Body of pancreas (tissue), 4 donors: Measurements from ENCODE around the gene PUM2.

Experiments used
- CTCF ChIP-seq, 7 experiments: fragments of 450-650 bp in 4 of 7; fragments of 200-600 bp in 3 of 7; sonication (generic) in 3 of 7; IDR thresholded peaks; one replicate each; pipeline ENCODE4 v1.5.1; 2016 to 2019; ENCODE audit warnings: antibody characterized with exemption in 7 of 7
- POLR2A ChIP-seq, 3 donors: fragments of 450-650 bp; IDR thresholded peaks; one replicate each; pipeline ENCODE4 v1.6.1; 2016; ENCODE audit warnings: antibody characterized with exemption in 3 of 3, mild to moderate bottlenecking in 2 of 3

DNA sequence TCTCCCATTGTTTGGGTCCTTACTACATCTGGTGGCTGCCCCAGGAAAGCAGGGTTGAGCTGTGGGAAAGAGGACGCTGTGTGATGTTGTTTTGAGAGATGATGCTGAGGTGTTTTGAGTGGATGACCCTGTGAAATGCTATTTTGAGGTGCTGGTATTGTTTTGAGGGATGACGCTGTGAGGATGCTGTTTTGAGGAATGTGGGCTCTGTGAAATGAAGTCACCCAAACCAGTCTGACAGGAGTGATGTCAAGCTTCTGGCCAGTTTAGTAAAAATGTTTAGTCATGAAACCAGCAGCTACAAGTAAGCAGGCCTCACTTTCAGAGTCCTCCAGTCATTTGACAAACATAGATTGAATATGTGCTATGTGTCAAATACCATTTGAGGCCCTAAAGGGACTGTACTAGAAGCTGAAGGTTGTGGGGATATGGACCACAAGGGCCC, 16.1 kb upstream of the PUM2 start:
- no peak for TF ChIP-seq POLR2A (IDR thresholded peaks at IDR 0.05)
- TF ChIP-seq CTCF (IDR thresholded peaks at IDR 0.05) = no peak
